GM23338 (cell line): ENCODE results near the gene MYH7. TPM values are rescaled to one million over a fixed set of nuclear protein-coding genes. Genes with fewer than 3 reads are reported as not detected.

ENCODE experiments used
- ATAC-seq: fragments of 200-7000 bp; cut with Tn5 transposase; 3 replicates; pipeline ENCODE4 v1.9.1; 2020
- DNase-seq: peaks from one replicate; pipeline ENCODE4 v3.0.0-alpha.2; 2015; ENCODE audit warnings: low spot score
- H2AFZ ChIP-seq: fragments of 200-600 bp; sonication (generic); 2 replicates; pipeline ENCODE4 v1.8.0; 2016; ENCODE audit warnings: antibody characterized with exemption, mild to moderate bottlenecking, moderate library complexity
- H3F3A ChIP-seq: fragments of 200-600 bp; sonication (generic); replicated peaks from 2 replicates; pipeline ENCODE4 v1.8.0; 2017; ENCODE audit warnings: antibody characterized with exemption, mixed run types, low read depth
- H3K27ac ChIP-seq: fragments of 200-600 bp; sonication (generic); 2 replicates; pipeline ENCODE4 v1.6.1; 2016; ENCODE audit warnings: low read depth
- H3K27me3 ChIP-seq: fragments of 200-600 bp; sonication (generic); 2 replicates; pipeline ENCODE4 v1.8.0; 2016; ENCODE audit warnings: mild to moderate bottlenecking, mixed run types, moderate library complexity; ENCODE audit not compliant: insufficient read depth
- H3K36me3 ChIP-seq: fragments of 200-600 bp; sonication (generic); 2 replicates; pipeline ENCODE4 v1.8.0; 2016; ENCODE audit warnings: mild to moderate bottlenecking; ENCODE audit not compliant: insufficient read depth
- H3K4me1 ChIP-seq: fragments of 200-600 bp; sonication (generic); 2 replicates; pipeline ENCODE4 v1.8.0; 2016; ENCODE audit warnings: mild to moderate bottlenecking, moderate library complexity; ENCODE audit not compliant: insufficient read depth
- H3K4me2 ChIP-seq: fragments of 200-600 bp; sonication (generic); 2 replicates; pipeline ENCODE4 v1.7.1; 2017; ENCODE audit warnings: mixed run types
- H3K4me3 ChIP-seq: fragments of 200-600 bp; sonication (generic); 2 replicates; pipeline ENCODE4 v1.6.1; 2016; ENCODE audit warnings: mixed run types
- H3K79me2 ChIP-seq: fragments of 200-600 bp; sonication (generic); replicated peaks from 2 replicates; pipeline ENCODE4 v1.8.0; 2017; ENCODE audit warnings: mild to moderate bottlenecking; ENCODE audit not compliant: insufficient read depth
- H3K9me2 ChIP-seq: fragments of 200-600 bp; sonication (generic); 2 replicates; pipeline ENCODE4 v1.8.0; 2017; ENCODE audit not compliant: insufficient read depth
- H4K20me1 ChIP-seq: fragments of 200-600 bp; sonication (generic); replicated peaks from 2 replicates; pipeline ENCODE4 v1.8.0; 2017; ENCODE audit warnings: mild to moderate bottlenecking; ENCODE audit not compliant: insufficient read depth
- H3K27ac Mint-ChIP-seq: 2 replicates; pipeline ENCODE4 v1.8.0; 2020; ENCODE audit warnings: inconsistent platforms, mild to moderate bottlenecking, moderate library complexity, mixed read lengths
- H3K27me3 Mint-ChIP-seq: 3 replicates; pipeline ENCODE4 v1.8.0; 2022; ENCODE audit warnings: low read depth, mild to moderate bottlenecking, moderate library complexity, mixed read lengths, inconsistent platforms; ENCODE audit not compliant: insufficient read depth, poor library complexity
- H3K36me3 Mint-ChIP-seq: 3 replicates; pipeline ENCODE4 v1.8.0; 2021; ENCODE audit warnings: low read depth, mild to moderate bottlenecking, inconsistent platforms, moderate library complexity, mixed read lengths
- H3K4me1 Mint-ChIP-seq: 3 replicates; pipeline ENCODE4 v1.8.0; 2020; ENCODE audit warnings: mild to moderate bottlenecking, inconsistent platforms, mixed read lengths
- H3K4me3 Mint-ChIP-seq: 3 replicates; pipeline ENCODE4 v1.8.0; 2021; ENCODE audit warnings: moderate library complexity, mild to moderate bottlenecking, inconsistent platforms, mixed read lengths
- H3K9me3 Mint-ChIP-seq: 3 replicates; pipeline ENCODE4 v1.8.0; 2020; ENCODE audit warnings: moderate library complexity, mild to moderate bottlenecking, inconsistent platforms, mixed read lengths
- CREB1 ChIP-seq: fragments of 250-450 bp; sonication (Bioruptor Pico); IDR thresholded peaks from 2 replicates; pipeline ENCODE4 v1.5.0; 2020; ENCODE audit warnings: low read depth, mild to moderate bottlenecking, moderate library complexity
- CTCF ChIP-seq, 2 experiments: fragments of 200-600 bp in 1 of 2; sonication (generic) in 1 of 2; conservative IDR thresholded peaks; 2 replicates each; pipeline versions ENCODE4 v1.5.1 to v1.6.1; 2016 to 2017; ENCODE audit warnings: antibody characterized with exemption in 2 of 2, low read depth in 2 of 2, mild to moderate bottlenecking in 2 of 2, moderate library complexity in 1 of 2
- EZH2 ChIP-seq: fragments of 200-600 bp; sonication (generic); IDR thresholded peaks from one replicate; pipeline ENCODE4 v1.8.0; 2017; ENCODE audit warnings: antibody characterized with exemption, mild to moderate bottlenecking, low read depth; ENCODE audit not compliant: unreplicated experiment
- EZH2phosphoT487 ChIP-seq: fragments of 200-600 bp; sonication (generic); IDR thresholded peaks from one replicate; pipeline ENCODE4 v1.8.1; 2018; ENCODE audit warnings: antibody characterized with exemption; ENCODE audit not compliant: unreplicated experiment
- NANOG ChIP-seq: IDR thresholded peaks from 2 replicates; pipeline ENCODE4 v1.6.1; 2016; ENCODE audit warnings: antibody characterized with exemption, borderline replicate concordance
- POLR2AphosphoS5 ChIP-seq: IDR thresholded peaks from 2 replicates; pipeline ENCODE4 v1.6.1; 2016; ENCODE audit warnings: antibody characterized with exemption, low read depth
- REST ChIP-seq: IDR thresholded peaks from one replicate; pipeline ENCODE4 v1.6.1; 2018; ENCODE audit warnings: antibody characterized with exemption; ENCODE audit not compliant: unreplicated experiment
- STAT1 ChIP-seq: IDR thresholded peaks from one replicate; pipeline ENCODE4 v1.6.1; 2016; ENCODE audit warnings: antibody characterized with exemption; ENCODE audit not compliant: unreplicated experiment
- ZNF114 ChIP-seq: fragments of 250-450 bp; sonication (Bioruptor Pico); IDR thresholded peaks from 2 replicates; pipeline ENCODE4 v1.5.0; 2020; ENCODE audit warnings: mild to moderate bottlenecking, moderate library complexity
- ZNF331 ChIP-seq: fragments of 250-450 bp; sonication (Bioruptor Pico); IDR thresholded peaks from 2 replicates; pipeline ENCODE4 v1.5.0; 2020; ENCODE audit warnings: low read depth, mild to moderate bottlenecking, moderate library complexity
- polyA plus RNA-seq: library from polyadenylated mRNA; unstranded; fragments of >200 nt; fragmentation: Nextera tagmentation; extraction: Ambion mirVana; gene quantifications from 2 replicates; pipeline ENCODE4 v1.2.1, GENCODE V29; 2016
- total RNA-seq: library from RNA; depleted of rRNA; stranded (reverse); fragments of >200 nt; shearing (Covaris generic); gene quantifications from 2 replicates; pipeline ENCODE4 v1.2.3, GENCODE V29; 2014
- TF ChIP-seq, protein P1 (sequence below): IDR thresholded peaks from 2 replicates; pipeline ENCODE4 v1.6.1; 2016; ENCODE audit warnings: antibody characterized with exemption

The MYH7 gene
- total and polyA plus RNA-seq, 2 experiments from 2014 or later = not detected

- TF ChIP-seq, protein P1, sequence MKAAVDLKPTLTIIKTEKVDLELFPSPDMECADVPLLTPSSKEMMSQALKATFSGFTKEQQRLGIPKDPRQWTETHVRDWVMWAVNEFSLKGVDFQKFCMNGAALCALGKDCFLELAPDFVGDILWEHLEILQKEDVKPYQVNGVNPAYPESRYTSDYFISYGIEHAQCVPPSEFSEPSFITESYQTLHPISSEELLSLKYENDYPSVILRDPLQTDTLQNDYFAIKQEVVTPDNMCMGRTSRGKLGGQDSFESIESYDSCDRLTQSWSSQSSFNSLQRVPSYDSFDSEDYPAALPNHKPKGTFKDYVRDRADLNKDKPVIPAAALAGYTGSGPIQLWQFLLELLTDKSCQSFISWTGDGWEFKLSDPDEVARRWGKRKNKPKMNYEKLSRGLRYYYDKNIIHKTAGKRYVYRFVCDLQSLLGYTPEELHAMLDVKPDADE = no peak
- no peak for TF ChIP-seq NANOG
- TF ChIP-seq ZNF114 (CRISPR knock-in tag) = no peak
- TF ChIP-seq CREB1 (CRISPR knock-in tag) = no peak
Measured at GRCh38 chr14:23432102-23432925, 3.1 kb downstream of the MYH7 start (continued).

GRCh38 chr14:23431486-23431885 lies 4.0 kb downstream of the MYH7 start:
- H3K36me3 Mint-ChIP-seq = no peaks in the 10 kb centered on the region; the same call in 2 of the 3 replicates
- Histone ChIP-seq H3K4me1 (no peaks in the 10 kb centered on the region), H4K20me1 (no peaks in the 10 kb centered on the region), H3K4me3 (no peak overlapping the region), H3F3A (no peaks in the 10 kb centered on the region), H3K27ac (no peak overlapping the region), H3K79me2 (no peaks in the 10 kb centered on the region), H2AFZ (no peak overlapping the region), H3K27me3 (no peaks in the 10 kb centered on the region), H3K36me3 (no peaks in the 10 kb centered on the region), H3K9me2 (peaks cover 6% of the 10 kb centered on the region), H3K4me2 (no peak overlapping the region)
- peaks cover 3% of the 10 kb centered on the region; the same call in 2 of the 3 replicates for H3K4me1 Mint-ChIP-seq
- no peak overlapping the region for H3K4me3 Mint-ChIP-seq
- H3K9me3 Mint-ChIP-seq = 0 out of 3 replicates have a peak, but pooled peaks cover 3% of the 10 kb centered on the region
- H3K27ac Mint-ChIP-seq = no peak overlapping the region
- H3K27me3 Mint-ChIP-seq = peaks cover 17% of the 10 kb centered on the region
- no peak for TF ChIP-seq CTCF (conservative IDR thresholded peaks at IDR 0.05; ENCODE audit: low read depth in 2 of 2)
- TF ChIP-seq, protein P1 = no peak
- no peak for TF ChIP-seq CREB1 (CRISPR knock-in tag)
- no peak for TF ChIP-seq EZH2phosphoT487
- no peak for TF ChIP-seq ZNF331 (CRISPR knock-in tag)
- no peak for TF ChIP-seq STAT1
- TF ChIP-seq EZH2 = no peak
- TF ChIP-seq POLR2AphosphoS5 = no peak
- no peak for TF ChIP-seq REST
- ATAC-seq = no peak
- DNase-seq = no peak
